ENCODE measurements around the gene EFNA4. TPM values are rescaled to one million over a fixed set of nuclear protein-coding genes. Genes with fewer than 3 reads are reported as not detected.
A peak's percentile ranks its signal among the peaks of the same experiment; 100 is the strongest.

Gene EFNA4
- total and polyA plus RNA-seq, 9 of the 15 experiments (the other 6 are each of a cell fraction or from before 2014, with no cell fraction given): 0.68 to 7.4 (median 6.1) TPM

DNA sequence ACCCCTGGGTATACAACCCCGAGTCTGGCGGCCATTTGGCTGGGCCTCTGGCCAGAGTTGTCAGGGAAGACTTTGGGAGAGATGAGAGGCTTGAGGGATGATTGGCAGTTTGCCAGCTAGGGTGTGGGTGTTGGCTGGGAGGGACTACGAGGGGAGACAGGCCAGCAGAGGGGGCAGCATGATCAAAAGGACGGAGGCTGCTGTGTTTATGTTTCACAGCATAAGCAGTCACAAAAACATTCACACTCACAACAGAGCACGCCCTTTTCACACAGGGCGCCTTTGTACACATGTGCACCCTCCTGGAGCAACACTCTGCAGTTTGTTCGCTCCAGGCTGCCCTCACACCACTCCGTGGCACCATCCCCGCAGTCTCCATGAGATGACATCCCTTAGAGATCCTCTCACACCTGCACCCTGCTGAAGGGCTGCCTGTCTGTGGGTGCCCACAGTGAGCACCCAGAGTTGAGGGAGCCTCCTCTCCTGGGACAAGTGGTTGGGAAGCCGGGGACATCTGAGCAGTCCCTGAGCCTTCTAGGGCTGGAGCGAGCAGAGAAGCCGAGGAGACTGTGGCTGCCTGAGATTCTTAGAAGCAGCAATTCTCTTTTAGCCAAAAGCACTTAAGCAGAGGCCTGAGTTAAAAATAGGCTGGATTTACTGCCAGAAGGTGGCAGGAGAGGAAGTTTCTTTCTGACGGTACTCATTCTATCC lies 30.5 kb downstream of the EFNA4 start (continued):
- TF ChIP-seq SMC3 (conservative IDR thresholded peaks at IDR 0.05; ENCODE audit: insufficient read depth, low read depth, low read length) (peak; percentile 61), POLR2A (conservative IDR thresholded peaks at IDR 0.05) (no peak), TRIM24 (IDR thresholded peaks at IDR 0.05) (no peak), MCM3 (IDR thresholded peaks at IDR 0.05) (no peak), ZNF589 (CRISPR knock-in tag; IDR thresholded peaks at IDR 0.05; ENCODE audit: low read depth) (no peak), ZNF175 (CRISPR knock-in tag; IDR thresholded peaks at IDR 0.05; ENCODE audit: low read depth) (no peak), RNF219 (CRISPR knock-in tag; IDR thresholded peaks at IDR 0.05) (no peak), TSC22D4 (tag; IDR thresholded peaks at IDR 0.05) (no peak), NR2C1 (IDR thresholded peaks at IDR 0.05) (no peak), NR2C1 (tag; IDR thresholded peaks at IDR 0.05) (no peak), NKRF (IDR thresholded peaks at IDR 0.05; ENCODE audit: borderline replicate concordance) (no peak), ADNP (tag; IDR thresholded peaks at IDR 0.05) (no peak), MAZ (CRISPR knock-in tag; conservative IDR thresholded peaks at IDR 0.05 in 1 of 2, IDR thresholded peaks at IDR 0.05 in 1 of 2) (0 out of 4 replicates have a peak, but pooled peaks of 1 of the 2 experiments have one; percentile 36)
- TF ChIP-seq, protein P1, sequence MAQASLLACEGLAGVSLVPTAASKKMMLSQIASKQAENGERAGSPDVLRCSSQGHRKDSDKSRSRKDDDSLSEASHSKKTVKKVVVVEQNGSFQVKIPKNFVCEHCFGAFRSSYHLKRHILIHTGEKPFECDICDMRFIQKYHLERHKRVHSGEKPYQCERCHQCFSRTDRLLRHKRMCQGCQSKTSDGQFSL (CRISPR knock-in tag; IDR thresholded peaks at IDR 0.05): no peak
- TF ChIP-seq, protein P1 (tag; IDR thresholded peaks at IDR 0.05): no peak

All from K562 (cell line).